NOMO-1 treated with dmso at 0.1 percent for 144 hours (cell line): ENCODE results near the gene RUFY2.
A peak's percentile ranks its signal among the peaks of the same experiment; 100 is the strongest.
"Not testable (repeated sequence)": the region's sequence is repeated elsewhere in the genome, so short reads cannot be mapped to it uniquely, and the experiment has no call there.

Experiments used
- DNase-seq: peaks from one replicate; lab custom pipeline; 2025; ENCODE audit not compliant: unreplicated experiment; lab: John Stamatoyannopoulos, UW

The RUFY2 gene

DNA sequence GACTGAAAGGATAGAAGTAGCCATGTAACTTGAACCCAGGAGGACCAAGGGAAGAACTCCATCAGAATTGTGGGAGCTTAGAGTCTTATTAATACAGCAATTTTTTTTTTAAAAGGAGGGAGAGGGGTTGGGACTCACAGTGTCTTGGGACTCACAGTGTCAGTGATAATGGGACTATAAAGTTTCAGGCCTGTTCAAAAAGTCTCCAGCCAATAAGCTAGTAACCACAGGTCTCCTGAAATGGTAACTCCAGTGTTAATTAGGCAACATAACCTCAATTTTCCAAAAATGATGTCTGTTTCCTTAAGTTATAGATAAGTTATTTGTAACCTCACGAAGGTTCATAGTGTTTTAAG is 77.6 kb downstream of the RUFY2 start:
- DNase-seq = no peak

DNA sequence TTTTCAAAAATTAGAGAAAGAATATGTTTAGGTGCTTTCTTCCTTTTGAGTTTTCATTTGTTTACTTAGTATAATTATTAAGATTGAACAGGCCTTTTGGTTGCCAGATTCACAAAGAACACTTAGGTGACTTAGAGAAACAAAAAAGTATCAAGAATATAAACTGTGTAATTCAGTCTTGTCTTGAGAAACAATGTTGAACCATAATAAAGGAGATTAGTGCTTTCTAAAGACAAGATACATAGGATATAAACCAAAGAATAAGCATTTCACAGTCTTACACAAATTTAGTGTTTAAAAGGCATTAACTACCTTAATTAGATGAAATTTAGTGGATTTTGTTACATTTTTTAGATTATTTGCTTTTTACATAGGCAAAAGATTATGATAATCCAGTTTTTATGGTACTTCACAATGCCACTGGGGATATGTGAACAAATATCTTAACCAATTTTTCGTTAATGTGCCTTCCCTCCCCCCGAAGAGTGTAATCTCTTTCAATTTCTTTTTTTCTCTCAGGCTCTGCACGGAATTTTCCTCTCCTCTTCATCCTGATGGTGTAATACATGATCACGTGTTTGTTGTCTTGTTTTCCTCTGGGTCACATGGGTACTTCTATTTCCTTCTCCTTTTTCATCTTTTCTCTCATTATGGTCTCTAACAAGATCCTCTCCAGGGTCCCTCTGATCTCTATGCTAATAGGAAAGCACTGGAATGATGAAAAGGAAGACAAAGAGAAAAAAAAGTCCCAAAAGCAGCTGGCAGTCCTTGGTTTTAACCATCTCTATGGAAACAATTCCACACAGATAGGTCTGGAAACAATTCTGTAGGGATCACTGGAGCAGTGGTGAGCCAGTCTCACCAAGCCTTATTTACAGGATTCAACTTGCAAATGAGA is 78.9 kb downstream of the RUFY2 start:
- peak; percentile 78 for DNase-seq

DNA sequence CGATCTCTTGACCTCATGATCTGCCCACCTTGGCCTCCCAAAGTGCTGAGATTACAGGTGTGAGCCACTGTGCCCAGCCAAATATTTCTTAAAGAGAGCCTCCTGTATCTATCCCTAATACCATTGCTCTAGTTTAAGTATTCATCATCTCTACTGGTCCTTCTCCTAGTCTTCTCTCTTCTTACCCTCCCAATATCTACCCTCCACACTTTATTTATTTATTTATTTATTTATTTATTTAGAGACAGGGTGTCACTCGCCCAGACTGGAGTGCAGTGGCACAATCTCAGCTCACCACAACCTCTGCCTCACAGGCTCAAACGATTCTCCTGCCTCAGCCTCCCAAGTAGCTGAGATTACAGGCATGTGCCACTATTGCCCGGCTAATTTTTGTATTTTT is 82.7 kb downstream of the RUFY2 start:
- DNase-seq = not testable (repeated sequence)

DNA sequence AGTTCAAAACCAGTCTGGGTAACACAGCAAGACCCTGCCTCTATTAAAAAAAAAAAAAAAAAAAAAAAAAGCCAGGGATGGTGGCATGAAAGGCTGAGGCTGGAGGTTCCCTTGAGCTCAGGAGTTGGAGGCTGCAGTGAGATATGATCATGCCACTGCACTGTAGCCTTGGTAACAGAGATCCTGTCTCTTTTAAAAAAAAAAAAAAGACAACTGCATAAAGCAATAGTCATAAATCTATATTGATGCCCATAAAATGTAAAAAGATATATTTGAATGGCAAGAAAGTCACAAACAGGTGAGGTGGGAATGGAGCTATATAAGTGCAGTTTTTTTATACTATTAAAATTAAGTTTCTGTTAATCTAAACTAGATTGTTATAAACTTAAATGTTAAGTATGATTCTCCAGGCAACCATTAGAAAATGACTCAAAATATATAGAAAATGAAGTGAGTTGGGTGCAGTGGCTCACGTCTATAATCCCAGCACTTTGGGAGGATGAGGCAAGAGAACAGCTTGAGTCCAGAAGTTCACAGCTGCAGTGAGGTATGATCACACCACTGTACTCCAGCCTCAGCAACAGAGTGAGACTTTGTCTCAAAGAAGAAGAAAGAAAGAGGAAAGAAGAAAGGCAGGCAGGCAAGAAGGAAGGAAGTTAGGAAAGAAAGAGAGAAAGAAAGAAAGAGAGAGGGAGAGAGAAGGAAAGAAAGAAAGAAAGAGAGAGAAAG is 88.6 kb downstream of the RUFY2 start:
- no peak for DNase-seq

DNA sequence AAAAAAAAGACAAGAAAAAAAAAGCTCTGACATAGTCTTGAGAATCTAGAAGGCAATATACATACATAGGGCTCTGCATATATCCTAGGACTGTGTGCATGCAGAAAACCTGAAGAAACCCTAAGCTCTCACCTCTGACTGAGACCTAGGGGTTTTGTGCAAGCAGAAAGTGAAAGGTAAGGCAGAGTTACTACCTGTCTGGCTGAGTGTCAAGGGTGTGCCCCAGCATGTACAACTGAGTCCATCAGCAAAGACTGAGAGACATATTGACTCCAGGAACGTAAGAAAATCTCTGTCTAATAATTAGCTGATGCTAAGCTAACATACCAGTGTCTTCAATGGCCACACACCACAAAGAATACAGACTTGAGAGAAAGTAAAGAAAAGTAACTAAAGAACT is 91.5 kb downstream of the RUFY2 start:
- no peak for DNase-seq

DNA sequence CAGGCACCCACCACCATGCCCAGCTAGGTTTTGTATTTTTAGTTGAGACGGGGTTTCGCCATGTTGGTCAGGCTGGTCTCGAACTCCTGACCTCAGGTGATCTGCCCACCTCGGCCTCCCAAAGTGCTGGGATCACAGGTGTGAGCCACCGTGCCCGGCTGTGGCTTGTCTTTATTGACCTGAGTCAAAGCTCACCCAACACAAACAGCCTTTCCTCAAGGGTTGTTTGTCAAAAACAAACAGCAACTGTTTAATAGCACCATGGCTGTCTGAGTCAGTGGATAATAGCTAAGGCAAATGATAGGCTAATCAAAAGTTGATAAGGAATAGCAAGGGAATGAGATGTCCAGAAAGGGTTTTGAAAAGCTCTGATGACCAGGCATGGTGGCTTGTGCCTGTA is 92.1 kb downstream of the RUFY2 start:
- DNase-seq = not testable (repeated sequence)

DNA sequence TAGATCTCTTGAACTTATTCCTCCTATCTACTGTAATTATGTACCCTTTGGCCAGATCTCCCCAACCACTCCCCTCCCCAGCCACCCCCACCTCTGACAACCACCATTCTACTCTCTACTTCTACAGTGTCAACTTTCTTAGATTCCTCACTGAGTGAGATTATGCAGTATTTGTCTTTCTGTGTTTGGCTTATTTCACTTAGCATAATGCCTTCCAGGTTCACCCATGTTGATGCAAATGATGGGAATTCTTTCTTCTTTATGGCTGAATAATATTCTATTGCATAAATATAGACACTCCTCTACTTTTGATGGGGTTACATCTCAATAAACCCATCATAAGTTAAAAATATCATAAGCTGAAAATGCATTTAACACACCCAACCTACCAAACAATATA is 96.5 kb downstream of the RUFY2 start:
- no peak for DNase-seq

DNA sequence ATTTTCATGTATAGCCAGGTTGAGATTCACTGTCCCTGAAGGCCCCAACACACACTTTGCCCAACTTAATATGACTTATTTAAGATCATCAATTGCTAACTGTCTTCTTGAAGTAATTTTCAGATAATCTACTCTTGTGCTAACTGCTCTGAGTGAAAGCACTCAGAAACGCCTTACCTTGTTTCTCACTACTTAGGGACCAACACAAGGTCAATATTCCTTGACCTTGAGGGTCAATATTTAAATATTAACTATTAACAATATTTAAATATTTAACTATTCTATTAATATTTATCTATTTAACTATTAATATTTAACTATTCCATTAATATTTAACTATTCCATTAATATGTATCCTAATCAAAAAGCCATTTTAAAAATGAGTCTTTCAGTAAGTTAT is 101.2 kb downstream of the RUFY2 start:
- DNase-seq = no peak

DNA sequence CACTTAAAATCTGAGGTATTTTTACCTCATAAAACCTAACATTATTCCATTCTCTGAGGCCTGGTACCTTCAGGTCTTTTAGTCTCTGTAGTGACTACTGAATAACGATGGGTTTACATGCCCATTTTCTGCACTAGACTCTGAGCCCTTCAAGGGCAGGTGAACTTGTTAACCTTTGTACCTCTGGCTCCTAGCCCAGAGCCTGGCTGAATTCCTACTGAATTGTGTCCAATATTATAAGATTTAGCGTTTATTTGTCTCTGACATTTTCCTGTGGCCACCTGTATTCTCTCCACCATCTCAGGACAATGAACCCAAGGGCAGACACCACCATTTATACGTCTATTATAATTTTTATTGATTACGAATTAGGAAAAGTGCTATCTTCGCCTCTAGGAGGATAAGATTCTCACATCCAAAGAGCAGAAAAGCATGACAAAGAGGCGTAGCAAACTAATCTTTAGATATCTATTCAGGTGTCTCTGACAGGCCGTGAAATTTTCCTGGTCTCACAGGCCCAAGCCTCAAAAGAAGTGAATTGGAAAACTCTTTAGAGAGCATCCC is 103.1 kb downstream of the RUFY2 start:
- DNase-seq = no peak

DNA sequence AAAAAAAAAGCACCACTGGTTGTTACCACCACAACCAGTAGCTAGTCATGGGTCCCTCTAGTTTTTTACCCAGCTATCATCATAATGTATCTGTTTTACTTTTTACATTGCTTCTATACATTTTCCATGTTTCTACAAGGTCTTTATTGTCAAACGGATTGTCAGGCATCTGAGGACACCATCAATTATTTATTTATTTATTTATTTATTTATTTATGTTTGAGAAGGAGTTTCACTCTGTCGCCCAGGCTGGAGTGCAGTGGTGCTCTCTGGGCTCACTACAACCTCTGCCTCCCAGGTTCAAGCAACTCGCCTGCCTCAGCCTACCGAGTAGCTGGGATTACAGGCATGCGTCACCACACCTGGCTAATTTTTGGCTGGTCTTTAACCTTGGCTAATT is 104.2 kb downstream of the RUFY2 start:
- no peak for DNase-seq

DNA sequence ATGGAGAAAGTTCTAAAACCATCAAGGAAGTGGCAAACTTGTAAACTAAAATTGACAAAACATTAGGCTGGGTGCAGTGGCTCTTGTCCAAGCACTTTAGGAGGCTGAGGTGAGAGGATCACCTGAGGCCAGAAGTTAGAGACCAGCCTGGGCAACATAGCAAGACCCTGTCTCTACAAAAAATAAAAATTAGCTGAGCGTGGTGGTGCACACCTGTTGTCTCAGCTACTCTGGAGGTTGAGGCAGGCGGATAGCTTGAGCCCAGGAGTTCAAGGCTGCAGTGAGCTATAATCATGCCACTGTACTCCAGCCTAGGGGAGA is 104.6 kb downstream of the RUFY2 start:
- no peak for DNase-seq

DNA sequence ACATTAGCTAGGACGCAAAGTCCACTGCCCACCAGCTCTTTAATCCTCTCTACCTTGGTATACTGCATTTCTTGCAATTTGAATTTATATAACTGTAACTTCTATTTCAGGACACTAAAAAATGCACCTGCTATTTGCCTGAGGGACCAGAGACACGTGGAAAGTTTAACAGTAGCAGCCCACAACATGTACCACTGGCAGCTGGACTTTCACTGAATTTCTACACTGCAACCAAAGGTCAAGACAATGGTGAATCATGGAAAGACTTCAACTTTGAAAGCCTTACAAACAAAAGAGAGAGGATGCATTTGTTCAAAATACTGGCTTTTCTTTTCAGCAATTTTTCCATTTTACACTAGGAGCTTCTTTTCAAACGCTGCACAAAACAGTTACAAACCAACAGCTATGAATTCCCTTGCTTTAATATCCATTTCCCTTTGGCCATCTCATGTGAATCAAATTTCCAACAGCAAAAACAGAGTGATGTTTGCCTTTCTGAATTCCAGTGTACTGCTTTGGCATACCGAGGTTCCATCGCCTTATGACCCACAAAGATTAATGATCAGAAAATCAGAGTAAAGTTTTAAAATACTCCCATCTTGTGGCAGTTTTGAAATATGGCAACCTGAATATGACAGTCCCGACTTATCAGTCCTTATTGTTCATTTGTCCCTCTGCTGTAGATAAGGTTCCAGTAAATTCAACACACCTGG is 105.1 kb downstream of the RUFY2 start:
- DNase-seq = peak; percentile 21

DNA sequence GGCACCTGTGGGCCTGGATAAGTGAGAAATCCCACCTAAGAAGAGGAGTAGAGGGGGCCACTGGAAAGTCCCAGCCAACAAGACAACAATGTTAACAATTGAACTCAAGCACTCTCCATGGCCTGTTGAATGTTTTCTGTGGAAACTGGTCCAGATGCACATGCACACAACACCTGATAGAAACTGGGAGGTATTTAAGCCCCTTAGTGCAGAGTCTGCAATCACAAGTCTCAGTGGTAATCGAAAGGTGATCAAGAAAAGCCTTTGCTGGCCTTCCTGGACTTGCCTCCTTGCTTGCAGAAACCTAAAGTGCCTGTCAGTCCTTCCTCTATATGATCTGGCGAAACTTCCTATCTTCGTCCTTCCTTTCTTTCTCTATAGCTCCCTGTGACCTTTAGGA is 105.8 kb downstream of the RUFY2 start:
- no peak for DNase-seq

DNA sequence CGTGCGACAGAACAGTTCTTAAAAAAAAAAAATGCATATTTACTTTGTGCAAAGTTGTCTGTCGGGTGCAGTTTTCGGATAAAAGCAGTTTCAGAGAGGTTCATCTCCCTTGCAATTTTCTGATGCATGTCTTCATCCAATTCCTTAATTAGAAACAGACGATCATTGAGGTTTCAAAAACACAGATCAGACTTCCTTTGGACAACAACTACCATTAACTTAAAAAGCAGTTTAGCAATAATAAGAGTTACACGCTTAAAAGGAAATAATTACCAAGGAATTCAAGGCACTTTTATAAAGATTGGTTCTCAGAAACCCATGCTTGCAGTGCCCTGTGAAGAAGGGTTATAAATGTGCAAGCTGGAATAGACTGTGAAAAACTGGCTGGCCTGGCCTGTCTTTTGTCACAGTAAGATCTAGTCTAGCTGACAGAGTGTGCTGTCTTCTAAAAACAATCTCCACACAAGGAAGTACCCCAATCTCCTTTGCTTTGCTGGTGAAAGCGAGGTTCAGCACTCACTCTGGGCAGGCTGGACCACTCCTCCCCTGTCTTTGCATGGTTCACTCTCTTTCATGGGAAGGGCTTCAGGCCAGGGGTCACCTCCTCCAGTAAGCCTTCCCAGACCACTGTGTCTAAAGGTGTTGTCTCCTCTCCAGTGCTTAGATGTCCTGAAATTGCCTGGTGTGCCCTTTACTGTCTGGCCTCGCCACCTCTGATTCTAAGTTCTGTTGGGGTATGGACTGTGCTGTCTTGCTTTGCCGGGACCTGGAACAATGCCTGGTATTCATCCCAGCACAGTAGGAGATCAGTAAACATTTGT is 110.0 kb downstream of the RUFY2 start:
- DNase-seq = no peak
